ENCODE data around the gene CD200.

GRCh38 chr3:112407214-112407887 is 74.4 kb downstream of the CD200 start:
- TF ChIP-seq, protein P1, sequence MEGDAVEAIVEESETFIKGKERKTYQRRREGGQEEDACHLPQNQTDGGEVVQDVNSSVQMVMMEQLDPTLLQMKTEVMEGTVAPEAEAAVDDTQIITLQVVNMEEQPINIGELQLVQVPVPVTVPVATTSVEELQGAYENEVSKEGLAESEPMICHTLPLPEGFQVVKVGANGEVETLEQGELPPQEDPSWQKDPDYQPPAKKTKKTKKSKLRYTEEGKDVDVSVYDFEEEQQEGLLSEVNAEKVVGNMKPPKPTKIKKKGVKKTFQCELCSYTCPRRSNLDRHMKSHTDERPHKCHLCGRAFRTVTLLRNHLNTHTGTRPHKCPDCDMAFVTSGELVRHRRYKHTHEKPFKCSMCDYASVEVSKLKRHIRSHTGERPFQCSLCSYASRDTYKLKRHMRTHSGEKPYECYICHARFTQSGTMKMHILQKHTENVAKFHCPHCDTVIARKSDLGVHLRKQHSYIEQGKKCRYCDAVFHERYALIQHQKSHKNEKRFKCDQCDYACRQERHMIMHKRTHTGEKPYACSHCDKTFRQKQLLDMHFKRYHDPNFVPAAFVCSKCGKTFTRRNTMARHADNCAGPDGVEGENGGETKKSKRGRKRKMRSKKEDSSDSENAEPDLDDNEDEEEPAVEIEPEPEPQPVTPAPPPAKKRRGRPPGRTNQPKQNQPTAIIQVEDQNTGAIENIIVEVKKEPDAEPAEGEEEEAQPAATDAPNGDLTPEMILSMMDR (IDR thresholded peaks at IDR 0.05) = no peak
- no peak for TF ChIP-seq POLR2AphosphoS5 (IDR thresholded peaks at IDR 0.05; ENCODE audit: low read depth, low read length)
- no peak for TF ChIP-seq SIN3A (IDR thresholded peaks at IDR 0.05; ENCODE audit: borderline replicate concordance, insufficient read depth, low read depth, low read length)
